Activated CD8-positive, alpha-beta T cell treated with anti-CD3 and anti-CD28 coated beads for 36 hours (primary cell): Measurements from ENCODE around the gene TCF12. TPM values are rescaled to one million over a fixed set of nuclear protein-coding genes. Genes with fewer than 3 reads are reported as not detected.

ENCODE experiments used
- ATAC-seq: fragments of 200-7000 bp; cut with Tn5 transposase; one replicate; pipeline ENCODE4 v1.10.0; 2021; ENCODE audit warnings: mild to moderate bottlenecking, moderate library complexity
- CTCF ChIA-PET: fragments of 350-600 bp; sonication (Branson Sonifier 250); formaldehyde crosslinking; loops from one replicate; lab custom pipeline; 2021; ENCODE audit warnings: antibody characterized with exemption; lab: Charles Lee
- POLR2A ChIA-PET: fragments of 350-600 bp; sonication (Branson Sonifier 250); formaldehyde crosslinking; loops from one replicate; lab custom pipeline; 2021; ENCODE audit warnings: antibody characterized with exemption; lab: Charles Lee
- DNase-seq: peaks from one replicate; pipeline ENCODE4 v3.0.0-alpha.2; 2020
- H3K27ac Mint-ChIP-seq: one replicate; pipeline ENCODE4 v1.8.0; 2021; ENCODE audit warnings: mild to moderate bottlenecking, mixed read lengths
- H3K27me3 Mint-ChIP-seq: one replicate; pipeline ENCODE4 v1.8.0; 2021; ENCODE audit warnings: mixed read lengths
- H3K36me3 Mint-ChIP-seq: one replicate; pipeline ENCODE4 v1.8.0; 2021; ENCODE audit warnings: low read depth, mixed read lengths
- H3K4me1 Mint-ChIP-seq: one replicate; pipeline ENCODE4 v1.8.0; 2021; ENCODE audit warnings: low read depth, mixed read lengths
- H3K4me3 Mint-ChIP-seq: one replicate; pipeline ENCODE4 v1.8.0; 2021; ENCODE audit warnings: mild to moderate bottlenecking, moderate library complexity, mixed read lengths
- H3K9me3 Mint-ChIP-seq: one replicate; pipeline ENCODE4 v1.8.0; 2021; ENCODE audit warnings: mixed read lengths
- CTCF ChIP-seq: fragments of 200-600 bp; IDR thresholded peaks from one replicate; pipeline ENCODE4 v1.8.0; 2022; ENCODE audit warnings: antibody characterized with exemption, mild to moderate bottlenecking
- intact Hi-C: fragments of 100-400 bp; cut with micrococcal nuclease; formaldehyde crosslinking; loops from one replicate; pipeline ENCODE4 v1.10.0; 2022
- total RNA-seq, 2 experiments: library from RNA; stranded (reverse); gene quantifications; one replicate each; pipeline ENCODE4 v1.2.3, GENCODE V29; 2021

The TCF12 gene
- total RNA-seq, 2 experiments from 2014 or later, result 60.5 to 67.4 TPM

DNA sequence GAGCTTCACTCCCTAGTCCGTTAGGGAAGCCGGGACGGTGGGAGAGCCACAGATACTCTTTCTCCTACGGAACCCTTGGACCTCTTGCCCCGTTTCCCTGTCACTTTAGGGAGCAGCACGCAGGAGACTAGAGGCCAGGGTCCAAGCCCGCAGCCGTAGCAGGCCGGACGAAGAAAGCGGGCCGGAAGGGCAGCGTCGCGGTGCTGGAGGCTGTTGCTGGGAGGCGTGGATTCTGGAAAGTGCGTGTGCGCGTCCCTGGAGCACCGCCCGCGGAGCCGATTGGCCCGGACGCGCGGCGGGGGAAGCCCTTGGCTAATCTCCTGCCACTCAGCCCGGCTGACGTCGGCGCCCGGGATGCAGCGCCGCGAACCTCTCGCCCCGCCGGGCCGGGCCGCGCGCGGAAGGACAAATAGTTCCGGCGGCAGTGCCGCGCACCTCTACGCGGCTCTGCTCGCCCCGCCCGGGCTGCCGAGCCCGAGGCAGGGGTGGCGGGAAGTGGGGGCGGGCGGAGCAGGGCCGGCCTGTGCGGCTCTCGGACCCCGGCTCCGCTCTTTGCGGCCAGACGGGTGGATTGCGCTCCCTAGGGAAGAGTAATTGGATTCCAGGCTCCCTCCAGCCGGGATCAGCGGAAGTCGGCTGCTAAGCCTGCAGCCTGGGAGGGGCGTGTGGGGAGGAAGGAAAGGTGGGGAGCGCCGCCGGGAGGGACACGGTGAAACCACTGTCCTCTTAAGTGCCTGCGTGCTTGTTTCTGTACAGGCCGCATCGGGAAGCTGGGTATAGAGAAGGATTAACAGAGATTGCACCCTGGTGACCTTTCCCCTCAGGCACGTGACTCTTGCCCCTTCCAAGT lies 31.3 kb upstream of the TCF12 start:
- intact Hi-C loops, result loop anchor here (5.0 kb wide), 1 partner anchor 35 kb away; no protein-coding TSS in a partner anchor
- ChIA-PET POLR2A (interaction anchor here (0.6 to 2.8 kb wide), 6 partner anchors 9 to 174 kb away, joined by 3 to 19 read pairs (median 4); partner anchors contain the start of gene TCF12), CTCF (interaction anchor here (0.7 kb wide), 1 partner anchor 33 kb away, joined by 3 read pairs; no protein-coding TSS in a partner anchor)
- Mint-ChIP-seq H3K4me3 (peak overlapping the region; percentile 77), H3K27ac (peak overlapping the region; percentile 83), H3K4me1 (peaks cover 25% of the 10 kb centered on the region), H3K27me3 (no peaks in the 10 kb centered on the region), H3K36me3 (no peaks in the 10 kb centered on the region), H3K9me3 (no peaks in the 10 kb centered on the region)
- peak; percentile 91 for ATAC-seq
- no peak for TF ChIP-seq CTCF
- DNase-seq, result peak; percentile 80

DNA sequence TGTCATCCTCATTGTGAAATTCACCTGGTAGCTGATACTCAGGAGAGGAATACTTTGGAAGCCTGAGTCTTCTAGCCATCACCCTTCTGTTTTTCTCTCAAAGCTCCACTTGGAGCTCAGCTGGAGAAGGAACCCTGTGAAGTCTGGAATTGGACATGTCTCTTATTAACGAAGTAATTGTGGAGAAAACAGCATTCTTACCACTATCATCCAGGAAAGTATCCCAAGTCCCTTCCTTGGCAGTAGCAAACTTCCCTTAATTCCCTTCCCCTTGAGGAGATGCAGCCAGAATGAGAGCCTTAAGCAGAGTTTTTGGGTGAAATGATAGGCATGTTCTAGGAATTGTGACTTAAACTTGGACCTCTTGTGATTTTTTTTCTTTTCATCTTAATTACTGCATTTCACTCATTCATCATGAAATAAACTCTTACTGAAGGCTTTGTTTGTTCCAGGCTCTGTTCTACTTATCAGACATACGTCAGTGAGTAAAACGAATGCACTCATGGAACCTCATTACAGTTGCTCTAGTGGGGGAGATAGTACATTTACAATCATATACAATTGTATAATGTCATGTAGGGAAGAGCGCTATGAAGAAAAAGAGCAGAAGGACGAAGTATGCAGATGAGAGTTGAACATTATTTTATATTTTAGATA lies 30.5 kb upstream of the TCF12 start:
- ChIA-PET CTCF (interaction anchor here (0.7 kb wide), 1 partner anchor 32 kb away, joined by 3 read pairs; no protein-coding TSS in a partner anchor), POLR2A (interaction anchor here (0.8 to 2.8 kb wide), 3 partner anchors 8 to 174 kb away, joined by 3 to 19 read pairs (median 4); partner anchors contain the start of gene TCF12)
- no peak for TF ChIP-seq CTCF
- Mint-ChIP-seq H3K9me3 (no peaks in the 10 kb centered on the region), H3K4me1 (peaks cover 25% of the 10 kb centered on the region), H3K27me3 (no peaks in the 10 kb centered on the region), H3K27ac (peak overlapping the region; percentile 83), H3K36me3 (no peaks in the 10 kb centered on the region), H3K4me3 (peak overlapping the region; percentile 77)
- intact Hi-C loops, result loop anchor here (5.0 kb wide), 1 partner anchor 34 kb away; no protein-coding TSS in a partner anchor
- DNase-seq (no peak), ATAC-seq (no peak)

- Mint-ChIP-seq H3K9me3 (no peaks in the 10 kb centered on the region), H3K4me3 (no peak overlapping the region), H3K27me3 (no peaks in the 10 kb centered on the region), H3K4me1 (peaks cover 25% of the 10 kb centered on the region), H3K36me3 (no peaks in the 10 kb centered on the region), H3K27ac (no peak overlapping the region)
- ATAC-seq (no peak), DNase-seq (no peak)
- POLR2A ChIA-PET, result no interaction called here
- CTCF ChIA-PET, result interaction anchor here (1.5 kb wide), 1 partner anchor 28 kb away, joined by 3 read pairs; the partner anchor contains the start of gene TCF12
- intact Hi-C loops, result no loop called here
- TF ChIP-seq CTCF, result no peak
These were observed 28.4 kb upstream of the TCF12 start for GRCh38 chr15:56890038-56890437.

- Mint-ChIP-seq H3K4me3 (no peak overlapping the region), H3K9me3 (no peaks in the 10 kb centered on the region), H3K27ac (no peak overlapping the region), H3K27me3 (no peaks in the 10 kb centered on the region), H3K36me3 (no peaks in the 10 kb centered on the region), H3K4me1 (peaks cover 16% of the 10 kb centered on the region)
- intact Hi-C loops, result no loop called here
- CTCF ChIA-PET, result no interaction called here
- no peak for DNase-seq
- POLR2A ChIA-PET, result interaction anchor here (1.3 kb wide), 1 partner anchor 26 kb away, joined by 3 read pairs; the partner anchor contains the start of gene TCF12
- no peak for TF ChIP-seq CTCF
- no peak for ATAC-seq
These were observed 26.5 kb upstream of the TCF12 start for GRCh38 chr15:56891852-56892440.
